WTC11 (cell line): ENCODE data around the gene HSD11B1L. TPM values are rescaled to one million over a fixed set of nuclear protein-coding genes. Genes with fewer than 3 reads are reported as not detected.

Experiments used
- ATAC-seq: fragments of 200-7000 bp; cut with Tn5 transposase; 2 replicates; pipeline ENCODE4 v1.10.0; 2021; ENCODE audit warnings: mild to moderate bottlenecking, moderate library complexity
- CTCF ChIA-PET: fragments of 300-600 bp; sonication (Branson Sonifier 250); formaldehyde crosslinking; loops from one replicate; lab custom pipeline; 2021; ENCODE audit warnings: antibody characterized with exemption; lab: Charles Lee
- POLR2A ChIA-PET: fragments of 350-600 bp; sonication (Branson Sonifier 250); formaldehyde crosslinking; loops from one replicate; lab custom pipeline; 2021; ENCODE audit warnings: antibody characterized with exemption; lab: Charles Lee
- DNase-seq: peaks from one replicate; pipeline ENCODE4 v3.0.0; 2021; ENCODE audit warnings: low spot score
- H3K27ac Mint-ChIP-seq: 2 replicates; pipeline ENCODE4 v1.8.0; 2021; ENCODE audit warnings: mixed read lengths
- H3K27me3 Mint-ChIP-seq: 2 replicates; pipeline ENCODE4 v1.8.0; 2021; ENCODE audit warnings: low read depth, mild to moderate bottlenecking, moderate library complexity, mixed read lengths
- H3K36me3 Mint-ChIP-seq: 2 replicates; pipeline ENCODE4 v1.8.0; 2021; ENCODE audit warnings: mixed read lengths
- H3K4me1 Mint-ChIP-seq: 2 replicates; pipeline ENCODE4 v1.8.0; 2022; ENCODE audit warnings: mixed read lengths
- H3K4me3 Mint-ChIP-seq: 2 replicates; pipeline ENCODE4 v1.8.0; 2021; ENCODE audit warnings: mild to moderate bottlenecking, moderate library complexity, mixed read lengths
- H3K9me3 Mint-ChIP-seq: 2 replicates; pipeline ENCODE4 v1.8.0; 2021; ENCODE audit warnings: mixed read lengths
- CBFB ChIP-seq: sonication (generic); formaldehyde crosslinking; IDR thresholded peaks from 2 replicates; pipeline ENCODE4 v1.8.1; 2022; ENCODE audit warnings: mild to moderate bottlenecking, low read depth, missing genetic modification reagents
- CDX4 ChIP-seq: fragments of 250-450 bp; sonication (Bioruptor Pico); IDR thresholded peaks from 2 replicates; pipeline ENCODE4 v1.9.0; 2021; ENCODE audit warnings: moderate library complexity, mild to moderate bottlenecking, inconsistent platforms, borderline replicate concordance
- CREB1 ChIP-seq: sonication (generic); formaldehyde crosslinking; IDR thresholded peaks from 2 replicates; pipeline ENCODE4 v1.8.0; 2023; ENCODE audit warnings: mild to moderate bottlenecking, missing genetic modification reagents
- CREM ChIP-seq: sonication (generic); formaldehyde crosslinking; IDR thresholded peaks from 2 replicates; pipeline ENCODE4 v1.8.1; 2022; ENCODE audit warnings: mild to moderate bottlenecking, missing genetic modification reagents, moderate library complexity
- E2F1 ChIP-seq: sonication (generic); formaldehyde crosslinking; IDR thresholded peaks from 2 replicates; pipeline ENCODE4 v1.8.0; 2022; ENCODE audit warnings: mild to moderate bottlenecking, missing genetic modification reagents
- E2F5 ChIP-seq: sonication (generic); formaldehyde crosslinking; IDR thresholded peaks from 2 replicates; pipeline ENCODE4 v1.8.1; 2022; ENCODE audit warnings: mild to moderate bottlenecking, moderate library complexity, missing genetic modification reagents
- FOXP1 ChIP-seq: sonication (generic); formaldehyde crosslinking; IDR thresholded peaks from 2 replicates; pipeline ENCODE4 v1.8.0; 2022; ENCODE audit warnings: missing genetic modification reagents, mild to moderate bottlenecking, moderate library complexity, borderline replicate concordance
- GRHL2 ChIP-seq: fragments of 250-450 bp; sonication (Bioruptor Pico); IDR thresholded peaks from 2 replicates; pipeline ENCODE4 v1.8.0; 2022; ENCODE audit warnings: mild to moderate bottlenecking, moderate library complexity; ENCODE audit not compliant: insufficient replicate concordance, severe bottlenecking
- IRF1 ChIP-seq: sonication (generic); formaldehyde crosslinking; IDR thresholded peaks from 2 replicates; pipeline ENCODE4 v1.8.0; 2023; ENCODE audit warnings: missing genetic modification reagents
- NFYB ChIP-seq: sonication (generic); formaldehyde crosslinking; conservative IDR thresholded peaks from 2 replicates; pipeline ENCODE4 v1.8.0; 2022; ENCODE audit warnings: low read depth, missing genetic modification reagents
- NR1H2 ChIP-seq: sonication (generic); formaldehyde crosslinking; IDR thresholded peaks from 2 replicates; pipeline ENCODE4 v1.9.0; 2021; ENCODE audit warnings: mild to moderate bottlenecking, moderate library complexity, missing genetic modification reagents
- PREB ChIP-seq: sonication (generic); formaldehyde crosslinking; IDR thresholded peaks from 2 replicates; pipeline ENCODE4 v1.8.1; 2022; ENCODE audit warnings: mild to moderate bottlenecking, missing genetic modification reagents, moderate library complexity, borderline replicate concordance
- TEAD1 ChIP-seq: sonication (generic); formaldehyde crosslinking; IDR thresholded peaks from 2 replicates; pipeline ENCODE4 v1.8.0; 2022; ENCODE audit warnings: mild to moderate bottlenecking, missing genetic modification reagents
- ZBTB43 ChIP-seq: sonication (generic); formaldehyde crosslinking; IDR thresholded peaks from 2 replicates; pipeline ENCODE4 v1.8.1; 2023; ENCODE audit warnings: mild to moderate bottlenecking, missing genetic modification reagents
- ZMAT4 ChIP-seq: fragments of 250-450 bp; sonication (Bioruptor Pico); IDR thresholded peaks from 2 replicates; pipeline ENCODE4 v1.9.0; 2021; ENCODE audit warnings: mild to moderate bottlenecking
- ZNF121 ChIP-seq: sonication (generic); formaldehyde crosslinking; IDR thresholded peaks from 2 replicates; pipeline ENCODE4 v1.8.0; 2023; ENCODE audit warnings: missing genetic modification reagents
- ZNF232 ChIP-seq: sonication (generic); formaldehyde crosslinking; IDR thresholded peaks from 2 replicates; pipeline ENCODE4 v1.8.0; 2022; ENCODE audit warnings: mild to moderate bottlenecking, missing genetic modification reagents
- ZNF263 ChIP-seq: sonication (generic); formaldehyde crosslinking; IDR thresholded peaks from 2 replicates; pipeline ENCODE4 v1.8.1; 2022; ENCODE audit warnings: low read depth, mild to moderate bottlenecking, moderate library complexity, missing genetic modification reagents
- ZNF512 ChIP-seq: sonication (generic); formaldehyde crosslinking; IDR thresholded peaks from 2 replicates; pipeline ENCODE4 v1.8.1; 2022; ENCODE audit warnings: missing genetic modification reagents, borderline replicate concordance
- ZNF671 ChIP-seq: fragments of 250-450 bp; sonication (Bioruptor Pico); IDR thresholded peaks from 2 replicates; pipeline ENCODE4 v1.8.0; 2021; ENCODE audit warnings: mild to moderate bottlenecking
- total RNA-seq: library from RNA; stranded (reverse); gene quantifications from 3 replicates; pipeline ENCODE4 v1.2.3, GENCODE V29; 2021

HSD11B1L gene
- total RNA-seq, 1 experiment from 2014 or later: 11.8 TPM

- no peak overlapping the region for H3K27ac Mint-ChIP-seq
- H3K27me3 Mint-ChIP-seq: no peaks in the 10 kb centered on the region
- TF ChIP-seq ZNF232 (CRISPR knock-in tag): no peak
- TF ChIP-seq FOXP1 (CRISPR knock-in tag): no peak
- no peak for TF ChIP-seq ZNF263 (CRISPR knock-in tag)
- no peak for TF ChIP-seq E2F1 (CRISPR knock-in tag)
- TF ChIP-seq PREB: no peak
- no peak for TF ChIP-seq GRHL2 (CRISPR knock-in tag)
- TF ChIP-seq ZBTB43 (CRISPR knock-in tag): no peak
- no peak for TF ChIP-seq CREB1 (CRISPR knock-in tag)
- no peak for TF ChIP-seq TEAD1 (CRISPR knock-in tag)
- TF ChIP-seq NFYB (CRISPR knock-in tag): no peak
- TF ChIP-seq ZNF512 (CRISPR knock-in tag): no peak
- no peak for TF ChIP-seq E2F5 (CRISPR knock-in tag)
- no peak for TF ChIP-seq ZMAT4 (CRISPR knock-in tag)
- no peak for TF ChIP-seq CREM (CRISPR knock-in tag)
- no peak for TF ChIP-seq ZNF121 (CRISPR knock-in tag)
- TF ChIP-seq IRF1 (CRISPR knock-in tag): no peak
- TF ChIP-seq CBFB: no peak
- no peak for TF ChIP-seq CDX4 (CRISPR knock-in tag)
- TF ChIP-seq ZNF671 (CRISPR knock-in tag): no peak
- TF ChIP-seq NR1H2 (CRISPR knock-in tag): no peak
- H3K36me3 Mint-ChIP-seq: peaks cover 63% of the 10 kb centered on the region
- peaks cover 5% of the 10 kb centered on the region; the same call in 1 of the 2 replicates for H3K9me3 Mint-ChIP-seq
- ATAC-seq: no peak
- ChIA-PET CTCF (interaction anchor here (0.6 to 1.2 kb wide), 2 partner anchors 16 to 116 kb away, joined by 4 read pairs; partner anchors contain the start of gene RPL36), POLR2A (interaction anchor here (0.8 kb wide), 1 partner anchor 8 kb away, joined by 4 read pairs; no protein-coding TSS in a partner anchor)
- no peaks in the 10 kb centered on the region for H3K4me1 Mint-ChIP-seq
- H3K4me3 Mint-ChIP-seq: no peak overlapping the region
- no peak for DNase-seq
Measured at GRCh38 chr19:5705552-5705951, 24.7 kb downstream of the HSD11B1L start.
